K562 (cell line): Measurements from ENCODE around the gene TOX2. TPM values are rescaled to one million over a fixed set of nuclear protein-coding genes. Genes with fewer than 3 reads are reported as not detected.

Experiments used
- CREM ChIP-seq: IDR thresholded peaks from 2 replicates; pipeline ENCODE4 v1.6.1; 2014; ENCODE audit warnings: antibody characterized with exemption, low read depth
- DIDO1 ChIP-seq: fragments of 450-650 bp; IDR thresholded peaks from 2 replicates; pipeline ENCODE4 v1.6.1; 2016; ENCODE audit warnings: low read depth, missing biosample characterization, missing genetic modification characterization
- ERF ChIP-seq: fragments of 450-650 bp; formaldehyde crosslinking; IDR thresholded peaks from 2 replicates; pipeline ENCODE4 v1.4.0; 2020; ENCODE audit warnings: mild to moderate bottlenecking, mixed read lengths
- ETV1 ChIP-seq: fragments of 450-650 bp; conservative IDR thresholded peaks from 2 replicates; pipeline ENCODE4 v1.6.1; 2016; ENCODE audit warnings: missing genetic modification characterization, control low read depth, low read depth, missing compliant biosample characterization
- GATAD2B ChIP-seq: fragments of 450-650 bp; IDR thresholded peaks from 2 replicates; pipeline ENCODE4 v1.6.1; 2017; ENCODE audit warnings: mild to moderate bottlenecking, borderline replicate concordance
- HDAC3 ChIP-seq: fragments of 450-650 bp; IDR thresholded peaks from 2 replicates; pipeline ENCODE4 v1.6.1; 2018; ENCODE audit warnings: borderline replicate concordance, mild to moderate bottlenecking, moderate library complexity; ENCODE audit not compliant: partially characterized antibody
- HDAC8 ChIP-seq: fragments of 450-650 bp; IDR thresholded peaks from 2 replicates; pipeline ENCODE4 v1.6.1; 2016; ENCODE audit warnings: mild to moderate bottlenecking, missing genetic modification characterization, moderate library complexity, missing compliant biosample characterization
- KAT7 ChIP-seq: sonication (generic); formaldehyde crosslinking; IDR thresholded peaks from 2 replicates; pipeline ENCODE4 v1.8.0; 2022; ENCODE audit warnings: missing genetic modification reagents, mild to moderate bottlenecking, borderline replicate concordance
- MECOM ChIP-seq: fragments of 250-450 bp; sonication (Bioruptor Pico); IDR thresholded peaks from 2 replicates; pipeline ENCODE4 v1.8.0; 2022; ENCODE audit warnings: inconsistent platforms
- MED1 ChIP-seq: sonication (generic); formaldehyde crosslinking; IDR thresholded peaks from 2 replicates; pipeline ENCODE4 v1.8.1; 2023; ENCODE audit warnings: missing genetic modification reagents, borderline replicate concordance
- NCOA4 ChIP-seq: fragments of 450-650 bp; IDR thresholded peaks from 2 replicates; pipeline ENCODE4 v1.6.1; 2018; ENCODE audit warnings: mild to moderate bottlenecking; ENCODE audit not compliant: partially characterized antibody
- NR1H2 ChIP-seq: sonication (generic); formaldehyde crosslinking; IDR thresholded peaks from 2 replicates; pipeline ENCODE4 v1.4.0; 2020; ENCODE audit warnings: mild to moderate bottlenecking, missing genetic modification reagents
- PTTG1 ChIP-seq: fragments of 450-650 bp; IDR thresholded peaks from 2 replicates; pipeline ENCODE4 v1.6.1; 2016; ENCODE audit warnings: low read depth, mild to moderate bottlenecking, missing genetic modification characterization, missing compliant biosample characterization
- SREBF2 ChIP-seq: sonication (generic); formaldehyde crosslinking; IDR thresholded peaks from 2 replicates; pipeline ENCODE4 v1.4.0; 2020; ENCODE audit warnings: mild to moderate bottlenecking, missing genetic modification reagents
- TAL1 ChIP-seq: fragments of 450-650 bp; IDR thresholded peaks from 2 replicates; pipeline ENCODE4 v1.6.1; 2016; ENCODE audit warnings: mild to moderate bottlenecking
- TARDBP ChIP-seq: fragments of 450-650 bp; IDR thresholded peaks from 2 replicates; pipeline ENCODE4 v1.6.1; 2016
- ZZZ3 ChIP-seq: fragments of 450-650 bp; IDR thresholded peaks from 2 replicates; pipeline ENCODE4 v1.6.1; 2016; ENCODE audit warnings: antibody characterized with exemption, mild to moderate bottlenecking, moderate library complexity
- polyA plus RNA-seq, 8 experiments: library from polyadenylated mRNA; depleted of rRNA in 4 of 8; stranded (reverse) in 5 of 8; unstranded in 3 of 8; fragments of >200 nt; fragmentation: Nextera tagmentation in 2 of 8; fragmentation: Illumina TruSeq in 1 of 8; extraction: Ambion mirVana in 2 of 8; extraction: Trizol in 1 of 8; gene quantifications; 2 replicates each; pipeline versions ENCODE4 v1.2.1 to v1.2.3, GENCODE V29; 2011 to 2014; ENCODE audit warnings: inconsistent platforms in 1 of 8, missing spikeins in 1 of 8
- total RNA-seq, 7 experiments: library from RNA; depleted of rRNA in 6 of 7; stranded (reverse); fragments of >200 nt in 6 of 7; fragmentation: Illumina TruSeq in 2 of 7; extraction: Trizol in 2 of 7; gene quantifications; 2 replicates each; pipeline versions ENCODE4 v1.2.1 to v1.2.3, GENCODE V29; 2011 to 2021; ENCODE audit warnings: low replicate concordance in 1 of 7
- TF ChIP-seq, protein P1 (sequence below): fragments of 450-650 bp; conservative IDR thresholded peaks from 2 replicates; pipeline ENCODE4 v1.6.1; 2016; ENCODE audit warnings: missing genetic modification characterization, low read depth, mild to moderate bottlenecking, control low read depth, missing compliant biosample characterization
- TF ChIP-seq, protein P2 (sequence below), 2 experiments: fragments of 200-800 bp in 1 of 2; sonication (Bioruptor generic) in 1 of 2; sonication (generic) in 1 of 2; formaldehyde crosslinking in 1 of 2; IDR thresholded peaks in 1 of 2; conservative IDR thresholded peaks in 1 of 2; 2 replicates each; pipeline versions ENCODE4 v1.5.0 to v1.6.1; 2016 to 2020; ENCODE audit warnings: missing compliant biosample characterization in 1 of 2, missing genetic modification characterization in 1 of 2, missing genetic modification reagents in 1 of 2
- TF ChIP-seq, protein P3 (sequence below): fragments of 250-450 bp; sonication (Bioruptor Pico); IDR thresholded peaks from 2 replicates; pipeline ENCODE4 v1.8.0; 2021; ENCODE audit warnings: mild to moderate bottlenecking, moderate library complexity
- TF ChIP-seq, protein P4 (sequence below), 2 experiments: IDR thresholded peaks in 1 of 2; conservative IDR thresholded peaks in 1 of 2; 2 replicates each; pipeline ENCODE4 v1.6.1; 2016; ENCODE audit warnings: low read depth in 2 of 2, mild to moderate bottlenecking in 1 of 2, missing compliant biosample characterization in 1 of 2, missing genetic modification characterization in 1 of 2, moderate library complexity in 1 of 2

Gene TOX2
- total and polyA plus RNA-seq, 9 of the 15 experiments (the other 6 are each of a cell fraction or from before 2014, with no cell fraction given) = not detected

DNA sequence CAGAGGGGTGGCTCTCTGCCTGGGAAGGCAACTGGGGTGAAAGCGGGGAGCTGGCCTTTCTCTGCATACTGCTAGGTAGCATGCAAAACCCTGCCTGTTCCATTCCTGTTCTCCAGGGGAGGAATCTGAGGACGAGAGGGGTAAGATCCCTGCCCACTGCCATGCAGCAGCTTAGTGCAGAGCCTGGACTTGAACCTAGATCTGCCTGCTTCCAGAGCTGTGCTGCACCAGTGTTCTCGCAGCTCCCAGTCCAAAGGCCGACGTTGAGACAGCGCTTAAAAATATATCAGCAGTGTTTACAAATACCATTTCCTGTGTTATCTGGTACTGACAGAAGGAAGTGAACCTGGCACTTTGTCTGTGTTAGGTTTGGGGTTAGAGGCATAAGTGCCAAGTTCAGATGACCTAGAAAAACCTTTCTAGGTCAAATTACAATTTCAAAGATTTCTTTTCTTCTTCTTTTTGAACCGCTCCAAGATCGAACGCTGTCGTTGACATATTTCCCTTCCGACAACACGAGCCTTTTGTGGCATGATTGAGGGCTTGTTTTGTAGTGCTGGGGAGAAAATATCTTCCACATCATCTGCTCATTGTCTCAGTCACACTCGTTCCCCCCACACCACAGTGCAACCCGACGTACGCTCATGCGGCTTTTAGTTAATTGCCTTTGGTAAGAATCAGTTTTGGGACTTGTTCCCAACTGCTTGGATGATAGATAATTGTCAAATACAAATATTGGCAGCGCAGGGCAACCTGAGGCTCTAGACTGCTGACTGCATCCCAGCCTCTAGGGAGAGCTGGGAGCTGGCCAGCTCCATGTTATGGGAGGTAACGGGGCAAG is 44.6 kb downstream of the TOX2 start (continued):
- TF ChIP-seq TAL1 (peak; percentile 63), HDAC8 (tag) (no peak), TARDBP (no peak), DIDO1 (tag) (no peak), MED1 (CRISPR knock-in tag) (no peak), ETV1 (peak; percentile 96), NR1H2 (CRISPR knock-in tag) (no peak), CREM (no peak), PTTG1 (tag) (no peak), NCOA4 (no peak), ERF (CRISPR knock-in tag) (no peak), HDAC3 (peak; percentile 31), KAT7 (CRISPR knock-in tag) (no peak), ZZZ3 (no peak), MECOM (CRISPR knock-in tag) (no peak), GATAD2B (no peak), SREBF2 (CRISPR knock-in tag) (no peak)
- TF ChIP-seq, protein P1, sequence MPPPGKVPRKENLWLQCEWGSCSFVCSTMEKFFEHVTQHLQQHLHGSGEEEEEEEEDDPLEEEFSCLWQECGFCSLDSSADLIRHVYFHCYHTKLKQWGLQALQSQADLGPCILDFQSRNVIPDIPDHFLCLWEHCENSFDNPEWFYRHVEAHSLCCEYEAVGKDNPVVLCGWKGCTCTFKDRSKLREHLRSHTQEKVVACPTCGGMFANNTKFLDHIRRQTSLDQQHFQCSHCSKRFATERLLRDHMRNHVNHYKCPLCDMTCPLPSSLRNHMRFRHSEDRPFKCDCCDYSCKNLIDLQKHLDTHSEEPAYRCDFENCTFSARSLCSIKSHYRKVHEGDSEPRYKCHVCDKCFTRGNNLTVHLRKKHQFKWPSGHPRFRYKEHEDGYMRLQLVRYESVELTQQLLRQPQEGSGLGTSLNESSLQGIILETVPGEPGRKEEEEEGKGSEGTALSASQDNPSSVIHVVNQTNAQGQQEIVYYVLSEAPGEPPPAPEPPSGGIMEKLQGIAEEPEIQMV (tag) = no peak
- TF ChIP-seq, protein P2, sequence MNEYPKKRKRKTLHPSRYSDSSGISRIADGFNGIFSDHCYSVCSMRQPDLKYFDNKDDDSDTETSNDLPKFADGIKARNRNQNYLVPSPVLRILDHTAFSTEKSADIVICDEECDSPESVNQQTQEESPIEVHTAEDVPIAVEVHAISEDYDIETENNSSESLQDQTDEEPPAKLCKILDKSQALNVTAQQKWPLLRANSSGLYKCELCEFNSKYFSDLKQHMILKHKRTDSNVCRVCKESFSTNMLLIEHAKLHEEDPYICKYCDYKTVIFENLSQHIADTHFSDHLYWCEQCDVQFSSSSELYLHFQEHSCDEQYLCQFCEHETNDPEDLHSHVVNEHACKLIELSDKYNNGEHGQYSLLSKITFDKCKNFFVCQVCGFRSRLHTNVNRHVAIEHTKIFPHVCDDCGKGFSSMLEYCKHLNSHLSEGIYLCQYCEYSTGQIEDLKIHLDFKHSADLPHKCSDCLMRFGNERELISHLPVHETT (CRISPR knock-in tag; conservative IDR thresholded peaks at IDR 0.05 in 1 of 2, IDR thresholded peaks at IDR 0.05 in 1 of 2) = peak in 1 of 2 experiments; percentile 33; a peak in 1 of 4 replicates
- TF ChIP-seq, protein P3, sequence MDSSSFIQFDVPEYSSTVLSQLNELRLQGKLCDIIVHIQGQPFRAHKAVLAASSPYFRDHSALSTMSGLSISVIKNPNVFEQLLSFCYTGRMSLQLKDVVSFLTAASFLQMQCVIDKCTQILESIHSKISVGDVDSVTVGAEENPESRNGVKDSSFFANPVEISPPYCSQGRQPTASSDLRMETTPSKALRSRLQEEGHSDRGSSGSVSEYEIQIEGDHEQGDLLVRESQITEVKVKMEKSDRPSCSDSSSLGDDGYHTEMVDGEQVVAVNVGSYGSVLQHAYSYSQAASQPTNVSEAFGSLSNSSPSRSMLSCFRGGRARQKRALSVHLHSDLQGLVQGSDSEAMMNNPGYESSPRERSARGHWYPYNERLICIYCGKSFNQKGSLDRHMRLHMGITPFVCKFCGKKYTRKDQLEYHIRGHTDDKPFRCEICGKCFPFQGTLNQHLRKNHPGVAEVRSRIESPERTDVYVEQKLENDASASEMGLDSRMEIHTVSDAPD (CRISPR knock-in tag) = no peak
- TF ChIP-seq, protein P4, sequence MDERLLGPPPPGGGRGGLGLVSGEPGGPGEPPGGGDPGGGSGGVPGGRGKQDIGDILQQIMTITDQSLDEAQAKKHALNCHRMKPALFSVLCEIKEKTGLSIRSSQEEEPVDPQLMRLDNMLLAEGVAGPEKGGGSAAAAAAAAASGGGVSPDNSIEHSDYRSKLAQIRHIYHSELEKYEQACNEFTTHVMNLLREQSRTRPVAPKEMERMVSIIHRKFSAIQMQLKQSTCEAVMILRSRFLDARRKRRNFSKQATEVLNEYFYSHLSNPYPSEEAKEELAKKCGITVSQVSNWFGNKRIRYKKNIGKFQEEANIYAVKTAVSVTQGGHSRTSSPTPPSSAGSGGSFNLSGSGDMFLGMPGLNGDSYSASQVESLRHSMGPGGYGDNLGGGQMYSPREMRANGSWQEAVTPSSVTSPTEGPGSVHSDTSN (CRISPR knock-in tag; IDR thresholded peaks at IDR 0.05; ENCODE audit: low read depth) = no peak
- TF ChIP-seq, protein P4 (tag; conservative IDR thresholded peaks at IDR 0.05; ENCODE audit: low read depth) = 0 out of 2 replicates have a peak, but pooled peaks have one; percentile 36
